Ovary (tissue), 9 donors: ENCODE results near the gene LMX1A. TPM values are rescaled to one million over a fixed set of nuclear protein-coding genes. Genes with fewer than 3 reads are reported as not detected.

Experiments
- DNase-seq, 5 donors: peaks; one replicate each; pipeline ENCODE4 v3.0.0-alpha.2; 2019 to 2020
- H3K27ac ChIP-seq, 2 donors: fragments of 200-600 bp; one replicate each; pipeline versions ENCODE4 v1.5.1 to v1.8.0; 2019 to 2022
- H3K27me3 ChIP-seq: fragments of 200-600 bp; one replicate; pipeline ENCODE4 v1.8.0; 2022
- H3K36me3 ChIP-seq: fragments of 200-600 bp; sonication (generic); one replicate; pipeline ENCODE4 v1.5.1; 2019
- H3K4me1 ChIP-seq: one replicate; pipeline ENCODE4 v1.8.1; 2013; ENCODE audit warnings: mild to moderate bottlenecking, moderate library complexity; ENCODE audit not compliant: insufficient read depth
- H3K4me3 ChIP-seq: fragments of 200-600 bp; sonication (generic); one replicate; pipeline ENCODE4 v1.5.1; 2017
- H3K9me3 ChIP-seq, 2 donors: fragments of 200-600 bp in 1 of 2; sonication (generic) in 1 of 2; one replicate each; pipeline versions ENCODE4 v1.5.1 to v1.8.1; 2013 to 2019; ENCODE audit warnings: mild to moderate bottlenecking in 1 of 2, moderate library complexity in 1 of 2
- EP300 ChIP-seq: sonication (generic); formaldehyde crosslinking; IDR thresholded peaks from one replicate; pipeline ENCODE4 v1.6.1; 2017; ENCODE audit warnings: antibody characterized with exemption
- POLR2A ChIP-seq: fragments of 450-650 bp; IDR thresholded peaks from one replicate; pipeline ENCODE4 v1.6.1; 2017; ENCODE audit warnings: antibody characterized with exemption, mild to moderate bottlenecking, moderate library complexity
- WGBS, 3 donors: extraction: QIAGEN DNeasy Blood & Tissue Kit in 1 of 3; methylation state at CpG; one replicate each; pipeline versions ENCODE4 v1.1.5 to v1.1.7; 2013 to 2017; 5-methylcytosine and 5-hydroxymethylcytosine counted together
- intact Hi-C, 4 donors: fragments of 100-400 bp; cut with DNase I; formaldehyde crosslinking; loops; one replicate each; pipeline versions ENCODE4 v1.11.0 to v1.15.1; 2022 to 2023
- polyA plus RNA-seq, 2 donors: library from polyadenylated mRNA; stranded (reverse); fragments of 200-250 nt in 1 of 2; fragments of 350-450 nt in 1 of 2; fragmentation: Illumina TruSeq in 1 of 2; extraction: RNeasy Lipid Tissue Mini Kit (QIAGEN cat#74804) in 1 of 2; gene quantifications; one replicate each; pipeline ENCODE4 v1.2.3, GENCODE V29; 2013 to 2014
- total RNA-seq, 7 donors: library from RNA; depleted of rRNA in 2 of 7; stranded (reverse); fragments of >200 nt in 2 of 7; fragmentation: NEBNext Ultra II Directional in 3 of 7; extraction: Animal tissue kit (Norgen Biotek cat#: 25700) in 3 of 7; gene quantifications; one replicate each; pipeline versions ENCODE4 v1.1.0 to v1.2.4, GENCODE V29; 2016 to 2023
- TF ChIP-seq, protein P1 (sequence below), 3 donors: fragments of 450-650 bp in 2 of 3; fragments of 200-600 bp in 1 of 3; IDR thresholded peaks; one replicate each; pipeline versions ENCODE4 v1.5.1 to v1.8.0; 2016 to 2022; ENCODE audit warnings: antibody characterized with exemption in 3 of 3, mild to moderate bottlenecking in 1 of 3
- donor health status: DM: no; HTN: no; CAD: no; lungs with moderate emphysema.
- donor health status: DM: no; HTN: no; CAD: no.
- donor health status: Bipolar disorder and iron deficiency.
- donor health status: DM: yes; HTN: yes; CAD: no.
- donor health status: DM: no; HTN: no; CAD: no.
- donor health status: DM: yes; HTN: yes; CAD: no.

Gene LMX1A
- total and polyA plus RNA-seq, 9 donors = 0.15 TPM; not detected in 8

DNA sequence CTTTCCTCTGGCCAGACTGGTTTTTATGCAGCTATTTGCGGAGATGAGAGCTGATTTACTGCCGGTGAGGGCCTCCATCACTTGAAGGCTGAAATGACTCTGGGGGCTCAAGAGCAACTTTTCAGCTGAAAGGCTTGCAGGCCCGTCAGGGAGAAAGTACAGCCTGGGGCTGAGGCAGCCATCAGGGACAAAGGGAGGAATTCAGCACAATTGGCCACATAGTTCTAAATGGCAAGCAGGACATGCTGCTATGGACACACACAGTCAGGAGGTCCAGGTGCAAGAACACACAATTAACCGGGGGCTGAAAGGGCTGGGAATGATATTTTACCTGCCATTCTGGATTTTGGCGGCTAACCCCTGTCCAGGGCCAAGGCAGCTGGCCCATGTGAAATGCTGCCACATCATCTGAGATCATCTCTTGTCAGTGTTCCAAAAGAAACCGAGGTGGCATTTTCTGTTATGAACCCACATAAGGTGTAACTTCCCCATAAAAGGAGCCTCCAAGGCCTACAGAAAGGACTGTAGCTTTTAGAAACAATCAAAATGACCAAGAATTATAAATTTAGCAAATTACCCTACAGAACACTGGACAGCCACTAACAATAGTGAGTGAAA, 58.2 kb downstream of the LMX1A start:
- Histone ChIP-seq H3K4me1 (no peaks in the 10 kb centered on the region), H3K27me3 (no peaks in the 10 kb centered on the region), H3K36me3 (no peaks in the 10 kb centered on the region), H3K27ac (no peak overlapping the region), H3K4me3 (no peak overlapping the region), H3K9me3 (no peaks in the 10 kb centered on the region)
- no peak for DNase-seq
- intact Hi-C loops = no loop called here
- TF ChIP-seq EP300 (no peak), POLR2A (no peak)
- TF ChIP-seq, protein P1, sequence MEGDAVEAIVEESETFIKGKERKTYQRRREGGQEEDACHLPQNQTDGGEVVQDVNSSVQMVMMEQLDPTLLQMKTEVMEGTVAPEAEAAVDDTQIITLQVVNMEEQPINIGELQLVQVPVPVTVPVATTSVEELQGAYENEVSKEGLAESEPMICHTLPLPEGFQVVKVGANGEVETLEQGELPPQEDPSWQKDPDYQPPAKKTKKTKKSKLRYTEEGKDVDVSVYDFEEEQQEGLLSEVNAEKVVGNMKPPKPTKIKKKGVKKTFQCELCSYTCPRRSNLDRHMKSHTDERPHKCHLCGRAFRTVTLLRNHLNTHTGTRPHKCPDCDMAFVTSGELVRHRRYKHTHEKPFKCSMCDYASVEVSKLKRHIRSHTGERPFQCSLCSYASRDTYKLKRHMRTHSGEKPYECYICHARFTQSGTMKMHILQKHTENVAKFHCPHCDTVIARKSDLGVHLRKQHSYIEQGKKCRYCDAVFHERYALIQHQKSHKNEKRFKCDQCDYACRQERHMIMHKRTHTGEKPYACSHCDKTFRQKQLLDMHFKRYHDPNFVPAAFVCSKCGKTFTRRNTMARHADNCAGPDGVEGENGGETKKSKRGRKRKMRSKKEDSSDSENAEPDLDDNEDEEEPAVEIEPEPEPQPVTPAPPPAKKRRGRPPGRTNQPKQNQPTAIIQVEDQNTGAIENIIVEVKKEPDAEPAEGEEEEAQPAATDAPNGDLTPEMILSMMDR (IDR thresholded peaks at IDR 0.05) = no peak
- 68 to 81% (median 68%) methylated on average over 6 of the region's 6 CpGs for WGBS, 3 donors

DNA sequence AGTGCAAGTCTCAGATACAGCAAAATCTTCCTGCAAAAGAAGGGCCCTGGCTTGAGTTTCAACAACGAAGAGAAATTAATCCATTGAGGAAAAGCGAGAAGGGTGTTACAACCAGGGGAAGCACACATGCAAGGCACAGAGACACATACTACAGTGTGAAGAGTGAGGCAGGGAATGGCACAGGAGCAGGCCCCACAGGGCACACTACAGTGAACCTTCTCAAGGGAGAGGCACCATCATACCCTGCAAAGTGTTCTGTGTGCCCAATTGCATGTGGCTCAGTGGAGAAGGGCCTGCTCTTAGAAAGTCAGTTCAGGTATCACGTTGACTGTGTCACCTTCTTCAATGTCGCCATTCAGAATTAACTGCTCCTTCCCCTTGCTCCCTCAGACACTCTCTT, 60.3 kb downstream of the LMX1A start:
- WGBS, 3 donors = 70 to 84% (median 79%) methylated on average over 4 of the region's 4 CpGs
- intact Hi-C loops = no loop called here
- no peak for DNase-seq
- H3K36me3 ChIP-seq = no peaks in the 10 kb centered on the region
- TF ChIP-seq, protein P1 (IDR thresholded peaks at IDR 0.05) = no peak
- TF ChIP-seq EP300 (no peak), POLR2A (no peak)
- no peaks in the 10 kb centered on the region for H3K9me3 ChIP-seq
- no peaks in the 10 kb centered on the region for H3K27me3 ChIP-seq
- no peak overlapping the region for H3K27ac ChIP-seq
- H3K4me3 ChIP-seq = no peak overlapping the region
- H3K4me1 ChIP-seq = no peaks in the 10 kb centered on the region

DNA sequence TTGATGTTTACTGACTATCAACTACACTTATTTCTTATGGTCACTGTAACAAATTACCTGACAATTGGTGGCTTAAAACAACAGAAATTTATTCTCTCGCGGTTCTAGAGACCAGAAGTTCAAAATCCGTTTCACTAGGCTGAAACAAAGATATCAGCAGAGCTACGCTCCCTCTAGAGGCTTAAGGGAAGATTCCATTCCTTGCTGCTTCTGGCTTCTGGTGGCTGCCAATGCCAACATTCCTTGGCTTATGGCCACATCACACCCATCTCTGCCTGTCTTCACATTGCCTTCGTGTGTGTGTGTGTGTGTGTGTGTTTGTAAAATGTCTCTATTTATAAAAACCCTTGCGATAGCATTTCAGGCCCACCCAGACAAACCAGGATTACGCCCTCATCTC, 66.4 kb downstream of the LMX1A start:
- intact Hi-C loops = no loop called here
- no peaks in the 10 kb centered on the region for H3K4me1 ChIP-seq
- no peak for TF ChIP-seq EP300
- no peak for TF ChIP-seq POLR2A
- TF ChIP-seq, protein P1 (IDR thresholded peaks at IDR 0.05) = no peak
- H3K4me3 ChIP-seq = no peak overlapping the region
- H3K9me3 ChIP-seq = no peaks in the 10 kb centered on the region
- DNase-seq = no peak
- H3K27ac ChIP-seq = no peak overlapping the region
- 70 to 79% (median 79%) methylated on average over 7 of the region's 7 CpGs for WGBS, 3 donors
- H3K27me3 ChIP-seq = no peaks in the 10 kb centered on the region
- no peaks in the 10 kb centered on the region for H3K36me3 ChIP-seq

DNA sequence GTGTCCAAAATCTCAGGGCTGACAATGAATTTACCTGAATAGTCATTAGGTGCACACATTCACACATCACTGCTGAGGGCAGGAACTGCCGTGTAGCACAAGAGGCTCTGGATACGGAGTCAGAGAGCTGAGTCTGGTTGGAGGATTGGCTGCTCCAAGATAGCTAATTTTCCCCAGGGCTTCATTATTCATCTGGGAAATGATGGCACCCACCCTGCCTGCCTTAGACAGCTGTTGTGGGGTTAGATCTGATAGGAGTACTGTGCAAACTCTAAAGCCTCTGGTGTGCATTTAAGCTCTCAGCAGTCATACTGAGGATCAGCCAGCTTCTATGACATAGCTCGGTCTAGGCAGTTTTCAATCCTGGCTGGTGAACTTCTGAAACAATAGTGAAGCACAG, 67.0 kb downstream of the LMX1A start:
- Histone ChIP-seq H3K9me3 (no peaks in the 10 kb centered on the region), H3K27me3 (no peaks in the 10 kb centered on the region), H3K36me3 (no peaks in the 10 kb centered on the region), H3K4me1 (no peaks in the 10 kb centered on the region), H3K27ac (no peak overlapping the region), H3K4me3 (no peak overlapping the region)
- DNase-seq = no peak
- intact Hi-C loops = no loop called here
- WGBS, 3 donors = 70 to 79% (median 76%) methylated on average over 3 of the region's 3 CpGs
- no peak for TF ChIP-seq EP300
- TF ChIP-seq, protein P1 (IDR thresholded peaks at IDR 0.05) = no peak
